Thoracic aorta (tissue), 2 donors: ENCODE measurements around the gene TATDN3. TPM values are rescaled to one million over a fixed set of nuclear protein-coding genes. Genes with fewer than 3 reads are reported as not detected.
"Not testable (repeated sequence)": the region's sequence is repeated elsewhere in the genome, so short reads cannot be mapped to it uniquely, and the experiment has no call there.

Experiments
- ATAC-seq: fragments of 150-250 bp; one replicate; pipeline ENCODE4 v1.8.0; 2017; ENCODE audit warnings: low read depth; ENCODE audit not compliant: insufficient number of reproducible peaks, low FRiP score
- DNase-seq: peaks from one replicate; pipeline ENCODE4 v3.0.0-alpha.2; 2020; ENCODE audit warnings: low spot score
- H3K27ac ChIP-seq, 2 donors: fragments of 200-600 bp; sonication (generic); 1 replicate in 1 of 2; 2 replicates in 1 of 2; pipeline ENCODE4 v1.5.1; 2016; ENCODE audit warnings: mild to moderate bottlenecking in 2 of 2, moderate library complexity in 2 of 2
- H3K27me3 ChIP-seq: fragments of 200-600 bp; sonication (generic); replicated peaks from 2 replicates; pipeline ENCODE4 v1.6.0; 2016; ENCODE audit warnings: mild to moderate bottlenecking; ENCODE audit not compliant: insufficient read depth
- H3K36me3 ChIP-seq: fragments of 200-600 bp; sonication (generic); one replicate; pipeline ENCODE4 v1.5.1; 2016
- H3K4me1 ChIP-seq, 2 donors: fragments of 200-600 bp; sonication (generic); 1 replicate in 1 of 2; 2 replicates in 1 of 2; pipeline versions ENCODE4 v1.5.1 to v1.6.0; 2016; ENCODE audit warnings: low read depth in 2 of 2, mild to moderate bottlenecking in 1 of 2; ENCODE audit not compliant: control insufficient read depth in 1 of 2
- H3K4me3 ChIP-seq: fragments of 200-600 bp; sonication (generic); 2 replicates; pipeline ENCODE4 v1.5.1; 2016; ENCODE audit warnings: mild to moderate bottlenecking
- H3K9me3 ChIP-seq: fragments of 200-600 bp; sonication (generic); 2 replicates; pipeline ENCODE4 v1.5.1; 2016
- total RNA-seq, 2 donors: library from RNA; depleted of rRNA; stranded (reverse); fragments of >200 nt; gene quantifications; one replicate each; pipeline versions ENCODE4 v1.1.0 to v1.2.3, GENCODE V29; 2016
- TF ChIP-seq, protein P1 (sequence below): fragments of 200-600 bp; sonication (generic); IDR thresholded peaks from one replicate; pipeline ENCODE4 v1.5.1; 2019; ENCODE audit warnings: antibody characterized with exemption

Gene TATDN3
- total RNA-seq, 2 donors from 2014 or later = 8.1 to 8.9 TPM

- no peak for DNase-seq
- H3K9me3 ChIP-seq = no peaks in the 10 kb centered on the region
- ATAC-seq = no peak
- peaks cover 7% of the 10 kb centered on the region for H3K36me3 ChIP-seq
- TF ChIP-seq, protein P1, sequence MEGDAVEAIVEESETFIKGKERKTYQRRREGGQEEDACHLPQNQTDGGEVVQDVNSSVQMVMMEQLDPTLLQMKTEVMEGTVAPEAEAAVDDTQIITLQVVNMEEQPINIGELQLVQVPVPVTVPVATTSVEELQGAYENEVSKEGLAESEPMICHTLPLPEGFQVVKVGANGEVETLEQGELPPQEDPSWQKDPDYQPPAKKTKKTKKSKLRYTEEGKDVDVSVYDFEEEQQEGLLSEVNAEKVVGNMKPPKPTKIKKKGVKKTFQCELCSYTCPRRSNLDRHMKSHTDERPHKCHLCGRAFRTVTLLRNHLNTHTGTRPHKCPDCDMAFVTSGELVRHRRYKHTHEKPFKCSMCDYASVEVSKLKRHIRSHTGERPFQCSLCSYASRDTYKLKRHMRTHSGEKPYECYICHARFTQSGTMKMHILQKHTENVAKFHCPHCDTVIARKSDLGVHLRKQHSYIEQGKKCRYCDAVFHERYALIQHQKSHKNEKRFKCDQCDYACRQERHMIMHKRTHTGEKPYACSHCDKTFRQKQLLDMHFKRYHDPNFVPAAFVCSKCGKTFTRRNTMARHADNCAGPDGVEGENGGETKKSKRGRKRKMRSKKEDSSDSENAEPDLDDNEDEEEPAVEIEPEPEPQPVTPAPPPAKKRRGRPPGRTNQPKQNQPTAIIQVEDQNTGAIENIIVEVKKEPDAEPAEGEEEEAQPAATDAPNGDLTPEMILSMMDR = no peak
- peaks cover 15 to 21% of the 10 kb centered on the region in 2 donors for H3K4me1 ChIP-seq
- no peak overlapping the region for H3K4me3 ChIP-seq
- H3K27me3 ChIP-seq = no peaks in the 10 kb centered on the region
- H3K27ac ChIP-seq = no peak overlapping the region
Observed at GRCh38 chr1:212754680-212755079, 37.0 kb upstream of the TATDN3 start.

GRCh38 chr1:212759683-212760082 is 32.0 kb upstream of the TATDN3 start:
- Histone ChIP-seq H3K27me3 (no peaks in the 10 kb centered on the region), H3K4me3 (no peak overlapping the region), H3K9me3 (no peaks in the 10 kb centered on the region), H3K27ac (no peak overlapping the region), H3K36me3 (peaks cover 7% of the 10 kb centered on the region), H3K4me1 (peaks cover 4% of the 10 kb centered on the region in 2 donors)
- ATAC-seq (no peak), DNase-seq (no peak)
- TF ChIP-seq, protein P1 = no peak

- H3K36me3 ChIP-seq = peaks cover 7% of the 10 kb centered on the region
- no peak overlapping the region for H3K4me3 ChIP-seq
- no peaks in the 10 kb centered on the region for H3K27me3 ChIP-seq
- no peak overlapping the region for H3K27ac ChIP-seq
- no peaks in the 10 kb centered on the region for H3K4me1 ChIP-seq
- no peak for ATAC-seq
- DNase-seq = no peak
- H3K9me3 ChIP-seq = no peaks in the 10 kb centered on the region
- TF ChIP-seq, protein P1 = no peak
Observed at GRCh38 chr1:212760126-212760823, 31.4 kb upstream of the TATDN3 start.

GRCh38 chr1:212762234-212762633 is 29.5 kb upstream of the TATDN3 start:
- DNase-seq (no peak), ATAC-seq (no peak)
- Histone ChIP-seq H3K4me3 (no peak overlapping the region), H3K27ac (no peak overlapping the region), H3K4me1 (no peaks in the 10 kb centered on the region), H3K27me3 (no peaks in the 10 kb centered on the region), H3K36me3 (no peaks in the 10 kb centered on the region), H3K9me3 (no peaks in the 10 kb centered on the region)
- TF ChIP-seq, protein P1 = no peak

- no peaks in the 10 kb centered on the region for H3K4me1 ChIP-seq
- no peak for DNase-seq
- TF ChIP-seq, protein P1 = no peak
Observed at GRCh38 chr1:212762839-212763238, 28.9 kb upstream of the TATDN3 start.

DNA sequence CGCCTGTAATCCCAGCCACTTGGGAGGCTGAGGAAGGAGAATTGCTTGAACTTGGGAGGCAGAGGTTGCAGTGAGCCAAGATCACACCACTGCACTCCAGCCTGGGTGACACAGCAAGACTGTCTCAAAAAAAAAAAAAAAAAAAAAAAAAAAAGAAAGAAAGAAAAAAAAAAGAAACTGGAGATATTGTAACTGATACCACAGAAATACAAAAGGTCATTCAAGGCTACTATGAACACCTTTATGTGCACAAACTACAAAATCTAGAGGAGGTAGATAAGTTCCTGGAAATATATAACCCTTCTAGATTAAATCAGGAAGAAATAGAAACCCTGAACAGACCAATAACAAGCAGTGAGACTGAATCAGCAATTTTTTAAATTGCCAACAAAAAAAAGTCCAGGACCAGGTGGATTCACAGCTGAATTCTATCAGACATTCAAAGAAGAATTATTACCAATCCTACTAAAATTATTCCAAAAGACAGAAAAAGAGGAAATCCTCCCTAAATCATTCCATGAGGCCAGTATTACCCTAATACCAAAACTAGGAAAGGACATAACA is 26.9 kb upstream of the TATDN3 start:
- not testable (repeated sequence) for ATAC-seq, H3K27ac ChIP-seq, H3K36me3 ChIP-seq, DNase-seq, H3K4me3 ChIP-seq, H3K4me1 ChIP-seq, H3K27me3 ChIP-seq
- H3K9me3 ChIP-seq = peaks cover 14% of the 10 kb centered on the region

More at GRCh38 chr1:212762839-212763238, 28.9 kb upstream of the TATDN3 start:
- Histone ChIP-seq H3K36me3 (no peaks in the 10 kb centered on the region), H3K27ac (no peak overlapping the region), H3K9me3 (peaks cover 2% of the 10 kb centered on the region), H3K4me3 (no peak overlapping the region), H3K27me3 (no peaks in the 10 kb centered on the region)
- no peak for ATAC-seq

DNA sequence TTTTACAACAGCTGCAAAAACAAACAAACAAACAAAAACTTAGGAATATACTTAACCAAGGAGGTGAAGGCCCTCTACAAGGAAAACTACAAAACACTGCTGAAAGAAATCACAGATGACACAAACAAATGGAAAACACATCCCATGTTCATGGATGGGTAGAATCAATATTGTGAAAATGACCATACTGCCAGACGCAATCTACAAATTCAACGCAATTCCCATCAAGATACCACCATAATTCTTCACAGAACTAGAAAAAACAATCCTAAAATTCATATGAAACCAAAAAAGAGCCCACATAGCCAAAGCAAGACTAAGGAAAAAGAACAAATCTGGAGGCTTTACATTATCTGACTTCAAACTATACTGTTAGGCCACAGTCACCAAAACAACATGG is 24.9 kb upstream of the TATDN3 start:
- not testable (repeated sequence) for DNase-seq, H3K36me3 ChIP-seq, H3K4me3 ChIP-seq, ATAC-seq, H3K27me3 ChIP-seq, H3K4me1 ChIP-seq, H3K27ac ChIP-seq
- H3K9me3 ChIP-seq = peaks cover 19% of the 10 kb centered on the region
